Suprapubic skin (tissue), 4 donors: Measurements from ENCODE around the gene NUP153. TPM values are rescaled to one million over a fixed set of nuclear protein-coding genes. Genes with fewer than 3 reads are reported as not detected.

ENCODE experiments used
- DNase-seq, 2 donors: peaks; one replicate each; pipeline ENCODE4 v3.0.0-alpha.2; 2019; ENCODE audit warnings: low spot score in 2 of 2
- H3K27ac ChIP-seq: fragments of 200-600 bp; sonication (generic); one replicate; pipeline ENCODE4 v1.5.1; 2019
- H3K27me3 ChIP-seq: fragments of 200-600 bp; sonication (generic); one replicate; pipeline ENCODE4 v1.5.1; 2019
- H3K36me3 ChIP-seq: fragments of 200-600 bp; sonication (generic); one replicate; pipeline ENCODE4 v1.5.1; 2019
- H3K4me1 ChIP-seq: fragments of 200-600 bp; sonication (generic); one replicate; pipeline ENCODE4 v1.5.1; 2019
- H3K4me3 ChIP-seq: fragments of 200-600 bp; sonication (generic); one replicate; pipeline ENCODE4 v1.5.1; 2019; ENCODE audit warnings: mild to moderate bottlenecking
- H3K9me3 ChIP-seq: fragments of 200-600 bp; sonication (generic); one replicate; pipeline ENCODE4 v1.5.1; 2019
- EP300 ChIP-seq: sonication (generic); formaldehyde crosslinking; IDR thresholded peaks from one replicate; pipeline ENCODE4 v1.6.1; 2017; ENCODE audit warnings: antibody characterized with exemption
- POLR2A ChIP-seq, 2 donors: fragments of 450-650 bp; IDR thresholded peaks; one replicate each; pipeline ENCODE4 v1.6.1; 2017; ENCODE audit warnings: antibody characterized with exemption in 2 of 2, mild to moderate bottlenecking in 2 of 2, moderate library complexity in 2 of 2
- POLR2AphosphoS5 ChIP-seq, 3 donors: sonication (generic); formaldehyde crosslinking; IDR thresholded peaks; one replicate each; pipeline ENCODE4 v1.6.1; 2017; ENCODE audit warnings: antibody characterized with exemption in 3 of 3
- WGBS: methylation state at CpG from one replicate; pipeline ENCODE4 v1.1.5; 2018; 5-methylcytosine and 5-hydroxymethylcytosine counted together
- total RNA-seq, 4 donors: library from RNA; depleted of rRNA; stranded (reverse); fragments of >200 nt; gene quantifications; one replicate each; pipeline ENCODE4 v1.1.0, GENCODE V29; 2016
- TF ChIP-seq, protein P1 (sequence below), 2 donors: fragments of 200-600 bp in 1 of 2; fragments of 450-650 bp in 1 of 2; sonication (generic) in 1 of 2; IDR thresholded peaks; one replicate each; pipeline ENCODE4 v1.5.1; 2016 to 2019; ENCODE audit warnings: antibody characterized with exemption in 2 of 2, mild to moderate bottlenecking in 1 of 2, moderate library complexity in 1 of 2

NUP153 gene
- total RNA-seq, 4 donors from 2014 or later, result 38.6 to 46.0 (median 42.5) TPM

DNA sequence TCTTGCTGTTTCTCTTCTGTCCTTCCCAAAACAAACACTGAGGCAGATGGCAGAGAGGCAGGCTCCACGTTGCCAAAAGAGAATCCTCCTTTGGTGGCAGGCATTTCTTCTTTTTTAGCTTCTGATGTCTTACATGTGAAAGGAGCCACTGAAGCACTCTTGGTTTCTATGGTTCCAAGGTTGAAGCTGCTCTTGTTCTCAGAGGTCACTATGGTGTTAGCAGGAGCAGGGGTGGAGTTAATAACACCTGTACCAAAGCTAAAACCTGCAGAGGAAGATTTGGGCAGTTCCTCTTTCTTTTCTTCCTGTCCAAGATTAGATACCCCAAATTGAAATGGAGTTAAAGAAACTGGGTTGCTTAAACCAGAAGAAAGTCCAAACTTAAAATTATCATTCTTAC is 77.9 kb downstream of the NUP153 start:
- Histone ChIP-seq H3K36me3 (peaks cover 66% of the 10 kb centered on the region), H3K27ac (no peak overlapping the region)
- WGBS, result 27% methylated on average over 1 of the region's 1 CpG

DNA sequence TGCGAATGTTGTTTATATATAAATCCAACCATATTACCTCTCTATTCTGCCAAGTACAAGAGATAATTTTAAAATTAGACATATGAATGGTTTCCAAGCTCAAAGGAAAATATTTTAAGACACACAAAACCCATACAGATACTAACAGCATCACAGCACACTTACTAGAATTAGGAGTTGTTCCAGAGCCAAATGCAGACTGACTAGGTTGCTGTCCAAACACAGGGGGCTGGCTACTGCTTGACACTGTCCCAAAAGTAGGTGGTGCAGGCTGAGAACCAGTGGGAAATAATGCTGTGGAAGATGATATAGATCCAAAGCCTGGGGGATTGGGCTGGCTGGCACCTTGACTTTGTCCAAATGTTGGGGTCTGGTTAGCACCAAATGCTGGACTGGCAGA is 82.3 kb downstream of the NUP153 start:
- 89% methylated on average over 1 of the region's 1 CpG for WGBS
- no peak overlapping the region for H3K4me3 ChIP-seq
- peaks cover 68% of the 10 kb centered on the region for H3K36me3 ChIP-seq
- H3K9me3 ChIP-seq, result no peaks in the 10 kb centered on the region
- no peak overlapping the region for H3K27ac ChIP-seq
- no peak for DNase-seq
- H3K4me1 ChIP-seq, result no peaks in the 10 kb centered on the region
- H3K27me3 ChIP-seq, result no peaks in the 10 kb centered on the region
- no peak for TF ChIP-seq POLR2A (IDR thresholded peaks at IDR 0.05)
- TF ChIP-seq, protein P1, sequence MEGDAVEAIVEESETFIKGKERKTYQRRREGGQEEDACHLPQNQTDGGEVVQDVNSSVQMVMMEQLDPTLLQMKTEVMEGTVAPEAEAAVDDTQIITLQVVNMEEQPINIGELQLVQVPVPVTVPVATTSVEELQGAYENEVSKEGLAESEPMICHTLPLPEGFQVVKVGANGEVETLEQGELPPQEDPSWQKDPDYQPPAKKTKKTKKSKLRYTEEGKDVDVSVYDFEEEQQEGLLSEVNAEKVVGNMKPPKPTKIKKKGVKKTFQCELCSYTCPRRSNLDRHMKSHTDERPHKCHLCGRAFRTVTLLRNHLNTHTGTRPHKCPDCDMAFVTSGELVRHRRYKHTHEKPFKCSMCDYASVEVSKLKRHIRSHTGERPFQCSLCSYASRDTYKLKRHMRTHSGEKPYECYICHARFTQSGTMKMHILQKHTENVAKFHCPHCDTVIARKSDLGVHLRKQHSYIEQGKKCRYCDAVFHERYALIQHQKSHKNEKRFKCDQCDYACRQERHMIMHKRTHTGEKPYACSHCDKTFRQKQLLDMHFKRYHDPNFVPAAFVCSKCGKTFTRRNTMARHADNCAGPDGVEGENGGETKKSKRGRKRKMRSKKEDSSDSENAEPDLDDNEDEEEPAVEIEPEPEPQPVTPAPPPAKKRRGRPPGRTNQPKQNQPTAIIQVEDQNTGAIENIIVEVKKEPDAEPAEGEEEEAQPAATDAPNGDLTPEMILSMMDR (IDR thresholded peaks at IDR 0.05), result no peak

More for the DNA sequence above, 77.9 kb downstream of the NUP153 start:
- H3K27me3 ChIP-seq, result no peaks in the 10 kb centered on the region
- no peak for TF ChIP-seq POLR2AphosphoS5 (IDR thresholded peaks at IDR 0.05)
- no peak for TF ChIP-seq EP300
- no peak for TF ChIP-seq POLR2A (IDR thresholded peaks at IDR 0.05)
- TF ChIP-seq, protein P1 (IDR thresholded peaks at IDR 0.05), result no peak
- H3K4me1 ChIP-seq, result no peaks in the 10 kb centered on the region
- H3K4me3 ChIP-seq, result no peak overlapping the region
- no peaks in the 10 kb centered on the region for H3K9me3 ChIP-seq
- DNase-seq, result no peak

DNA sequence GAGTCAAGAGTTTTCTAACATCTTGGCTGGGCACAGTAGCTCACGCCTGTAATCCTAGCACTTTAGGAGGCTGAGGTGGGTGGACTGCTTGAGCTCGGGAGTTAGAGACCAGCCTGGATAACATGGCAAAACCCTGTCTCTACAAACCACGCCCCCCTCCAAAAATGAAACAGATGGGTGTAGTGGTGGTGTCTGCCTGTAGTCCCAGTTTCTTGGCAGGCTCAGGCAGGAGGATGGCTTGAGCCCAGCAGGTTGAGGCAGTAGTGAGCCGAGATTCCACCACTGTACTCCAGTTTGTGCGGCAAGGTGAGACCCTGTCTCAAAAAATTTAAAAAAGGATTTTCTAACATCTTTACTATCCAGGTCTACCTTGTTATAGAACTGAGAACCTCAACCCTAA is 84.6 kb downstream of the NUP153 start:
- Histone ChIP-seq H3K4me3 (no peak overlapping the region), H3K4me1 (no peaks in the 10 kb centered on the region), H3K27me3 (no peaks in the 10 kb centered on the region), H3K9me3 (no peaks in the 10 kb centered on the region), H3K27ac (no peak overlapping the region), H3K36me3 (peaks cover 61% of the 10 kb centered on the region)
- TF ChIP-seq POLR2A (IDR thresholded peaks at IDR 0.05), result no peak
- no peak for TF ChIP-seq POLR2AphosphoS5 (IDR thresholded peaks at IDR 0.05)
- TF ChIP-seq EP300, result no peak
- TF ChIP-seq, protein P1 (IDR thresholded peaks at IDR 0.05), result no peak
- no peak for DNase-seq
- WGBS, result 78% methylated on average over 5 of the region's 5 CpGs

DNA sequence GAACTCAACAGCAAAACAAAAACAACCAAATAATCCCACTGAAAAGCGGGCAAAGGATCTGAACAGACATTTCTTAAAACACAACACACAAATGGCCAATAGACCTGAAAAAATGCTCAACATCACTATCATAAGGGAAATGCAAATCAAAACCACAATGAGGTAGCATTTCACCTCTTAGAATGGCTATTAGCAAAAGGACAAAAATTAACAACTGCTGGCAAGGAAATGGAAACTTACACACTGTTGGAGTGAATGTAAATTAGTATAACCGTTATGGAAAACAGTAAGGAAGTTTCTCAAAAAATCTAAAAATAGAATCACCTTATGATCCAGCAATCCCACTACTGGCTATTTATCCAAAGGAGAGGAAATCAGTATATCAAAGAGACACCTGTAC is 85.7 kb downstream of the NUP153 start:
- no peak for DNase-seq
- WGBS, result 74% methylated on average over 2 of the region's 2 CpGs
- Histone ChIP-seq H3K27me3 (no peaks in the 10 kb centered on the region), H3K27ac (no peak overlapping the region), H3K9me3 (no peaks in the 10 kb centered on the region), H3K4me3 (no peak overlapping the region), H3K36me3 (peaks cover 60% of the 10 kb centered on the region), H3K4me1 (no peaks in the 10 kb centered on the region)
- TF ChIP-seq POLR2A (IDR thresholded peaks at IDR 0.05) (no peak), POLR2AphosphoS5 (IDR thresholded peaks at IDR 0.05) (no peak)
- TF ChIP-seq, protein P1 (IDR thresholded peaks at IDR 0.05), result no peak

GRCh38 chr6:17615794-17616193 is 90.9 kb downstream of the NUP153 start:
- no peak for TF ChIP-seq POLR2A (IDR thresholded peaks at IDR 0.05)
- TF ChIP-seq POLR2AphosphoS5 (IDR thresholded peaks at IDR 0.05), result no peak
- no peak for TF ChIP-seq EP300
- TF ChIP-seq, protein P1 (IDR thresholded peaks at IDR 0.05), result no peak
- Histone ChIP-seq H3K27me3 (no peaks in the 10 kb centered on the region), H3K4me3 (no peak overlapping the region), H3K4me1 (no peaks in the 10 kb centered on the region), H3K27ac (no peak overlapping the region), H3K36me3 (peaks cover 48% of the 10 kb centered on the region), H3K9me3 (no peaks in the 10 kb centered on the region)
- DNase-seq, result no peak
- 81% methylated on average over 4 of the region's 4 CpGs for WGBS
